ENCODE data around the gene MAGI1. TPM values are rescaled to one million over a fixed set of nuclear protein-coding genes. Genes with fewer than 3 reads are reported as not detected.
A peak's percentile ranks its signal among the peaks of the same experiment; 100 is the strongest.

MAGI1 gene
- total and polyA plus RNA-seq, 12 donors = 5.7 to 58.2 (median 37.7) TPM

DNA sequence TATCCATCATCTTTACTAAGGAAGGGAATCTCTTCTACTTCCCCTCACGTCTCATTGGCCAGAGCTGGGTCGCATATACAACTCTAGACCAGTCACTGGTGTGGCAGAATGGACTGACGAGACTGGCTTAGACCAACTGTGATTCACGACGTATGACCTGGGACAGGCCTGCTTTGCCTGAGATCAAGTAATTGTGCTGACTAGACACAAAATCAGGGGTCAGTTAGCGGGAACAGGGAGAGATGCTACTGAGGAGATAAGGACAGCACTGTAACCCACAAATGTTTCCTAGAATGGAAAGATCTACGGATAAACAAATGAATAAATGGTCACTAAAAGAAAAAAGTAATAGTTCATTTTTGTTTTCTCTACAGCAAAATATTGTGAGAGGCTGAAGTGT is 308.3 kb downstream of the MAGI1 start:
- Histone ChIP-seq H3K9me3 (no peaks in the 10 kb centered on the region), H3K27ac (peak overlapping the region in 4 of 10 donors; percentile 18 to 68 (median 39)), H3K4me3 (no peak overlapping the region), H3K36me3 (no peaks in the 10 kb centered on the region), H3K27me3 (no peaks in the 10 kb centered on the region), H3K4me1 (peaks cover 4 to 44% (median 22%) of the 10 kb centered on the region in 9 donors)
- no peak for ATAC-seq
- WGBS, 2 donors = 96% methylated on average over 7 of the region's 7 CpGs
- intact Hi-C loops (cut with DNase I) = loop anchor here in 8 of 10 donors (5.0 to 10.0 kb wide), 6 partner anchors 58 to 1206 kb away; no protein-coding TSS in a partner anchor
- no peak for DNase-seq
- TF ChIP-seq, protein P1, sequence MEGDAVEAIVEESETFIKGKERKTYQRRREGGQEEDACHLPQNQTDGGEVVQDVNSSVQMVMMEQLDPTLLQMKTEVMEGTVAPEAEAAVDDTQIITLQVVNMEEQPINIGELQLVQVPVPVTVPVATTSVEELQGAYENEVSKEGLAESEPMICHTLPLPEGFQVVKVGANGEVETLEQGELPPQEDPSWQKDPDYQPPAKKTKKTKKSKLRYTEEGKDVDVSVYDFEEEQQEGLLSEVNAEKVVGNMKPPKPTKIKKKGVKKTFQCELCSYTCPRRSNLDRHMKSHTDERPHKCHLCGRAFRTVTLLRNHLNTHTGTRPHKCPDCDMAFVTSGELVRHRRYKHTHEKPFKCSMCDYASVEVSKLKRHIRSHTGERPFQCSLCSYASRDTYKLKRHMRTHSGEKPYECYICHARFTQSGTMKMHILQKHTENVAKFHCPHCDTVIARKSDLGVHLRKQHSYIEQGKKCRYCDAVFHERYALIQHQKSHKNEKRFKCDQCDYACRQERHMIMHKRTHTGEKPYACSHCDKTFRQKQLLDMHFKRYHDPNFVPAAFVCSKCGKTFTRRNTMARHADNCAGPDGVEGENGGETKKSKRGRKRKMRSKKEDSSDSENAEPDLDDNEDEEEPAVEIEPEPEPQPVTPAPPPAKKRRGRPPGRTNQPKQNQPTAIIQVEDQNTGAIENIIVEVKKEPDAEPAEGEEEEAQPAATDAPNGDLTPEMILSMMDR (IDR thresholded peaks at IDR 0.05) = no peak

DNA sequence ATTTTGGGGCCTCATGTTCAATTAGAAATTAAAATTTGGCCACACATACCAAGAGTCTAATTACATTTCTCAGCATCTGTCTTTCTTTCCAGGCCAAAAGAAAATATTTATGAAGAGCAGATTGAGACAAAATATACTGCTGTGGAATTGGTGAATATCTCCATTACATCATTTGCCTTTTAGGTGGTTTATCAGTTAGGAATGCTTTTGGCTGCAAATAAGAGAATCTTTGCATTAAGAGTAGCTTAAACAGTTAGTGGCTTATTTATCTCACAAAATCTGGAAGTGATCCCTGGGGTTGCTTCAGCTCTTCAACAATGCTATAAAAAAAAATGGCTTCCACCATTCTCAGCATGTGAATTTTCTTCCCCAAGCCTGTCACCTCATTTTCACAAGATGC is 308.7 kb downstream of the MAGI1 start:
- Histone ChIP-seq H3K9me3 (no peaks in the 10 kb centered on the region), H3K27me3 (no peaks in the 10 kb centered on the region), H3K36me3 (no peaks in the 10 kb centered on the region), H3K27ac (peak overlapping the region in 7 of 10 donors; percentile 9 to 68 (median 24)), H3K4me1 (peaks cover 4 to 44% (median 22%) of the 10 kb centered on the region in 9 donors), H3K4me3 (no peak overlapping the region)
- intact Hi-C loops (cut with DNase I) = loop anchor here in 9 of 10 donors (5.0 to 10.0 kb wide), 8 partner anchors 58 to 1205 kb away; no protein-coding TSS in a partner anchor
- DNase-seq (no peak), ATAC-seq (no peak)
- TF ChIP-seq, protein P1 (IDR thresholded peaks at IDR 0.05) = no peak

DNA sequence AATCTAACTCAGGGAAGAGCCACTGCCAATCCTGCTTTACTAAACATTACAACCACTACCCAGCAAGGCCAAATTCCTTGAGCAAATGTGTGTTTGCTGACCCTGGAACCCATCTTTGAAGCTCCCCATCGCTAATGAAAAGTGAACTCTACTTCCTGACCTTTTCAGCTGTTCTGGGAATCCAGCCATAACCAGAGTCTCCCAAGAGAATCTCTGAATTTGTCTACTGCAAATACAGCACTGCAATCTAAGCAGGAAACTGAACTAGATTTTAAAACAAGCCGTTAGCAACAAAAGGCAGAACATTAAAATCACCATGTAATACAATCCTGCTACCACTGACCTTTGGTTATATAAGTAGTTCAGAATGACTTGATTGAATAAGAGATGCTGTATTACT is 309.2 kb downstream of the MAGI1 start:
- Histone ChIP-seq H3K27ac (peak overlapping the region in 9 of 10 donors; percentile 9 to 68 (median 37)), H3K4me1 (peaks cover 4 to 44% (median 22%) of the 10 kb centered on the region in 9 donors), H3K9me3 (no peaks in the 10 kb centered on the region), H3K27me3 (no peaks in the 10 kb centered on the region), H3K36me3 (no peaks in the 10 kb centered on the region), H3K4me3 (no peak overlapping the region)
- 6 to 8% methylated on average over 2 of the region's 2 CpGs for WGBS, 2 donors
- DNase-seq (peak in 1 of 2 donors; percentile 84), ATAC-seq (peak; percentile 68 to 87 (median 84))
- intact Hi-C loops (cut with DNase I) = loop anchor here in 4 of 10 donors (5.0 to 10.0 kb wide), 4 partner anchors 285 to 1197 kb away; no protein-coding TSS in a partner anchor
- TF ChIP-seq, protein P1 (IDR thresholded peaks at IDR 0.05) = no peak

DNA sequence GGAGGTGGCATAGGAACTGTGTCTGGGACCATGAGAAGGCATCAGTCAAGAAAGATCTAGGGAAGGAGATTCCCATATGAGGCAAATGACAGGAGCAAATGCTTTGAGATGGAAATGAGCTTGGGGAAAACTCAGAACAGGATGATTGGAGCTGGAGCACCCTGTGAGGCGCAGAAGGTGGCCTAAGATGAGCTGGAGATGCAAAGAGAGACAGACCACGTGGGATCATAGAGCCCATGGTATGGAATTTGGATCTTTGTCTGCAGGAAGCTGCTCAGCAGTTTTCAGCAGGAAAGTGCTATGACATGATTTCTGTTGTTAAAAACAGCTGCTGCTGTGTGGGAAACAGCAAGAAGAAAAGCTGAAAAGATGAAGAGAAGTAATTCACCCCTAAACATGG is 310.6 kb downstream of the MAGI1 start:
- H3K4me1 ChIP-seq = peaks cover 4 to 44% (median 22%) of the 10 kb centered on the region in 9 donors
- no peaks in the 10 kb centered on the region for H3K27me3 ChIP-seq
- H3K36me3 ChIP-seq = no peaks in the 10 kb centered on the region
- ATAC-seq (no peak), DNase-seq (no peak)
- intact Hi-C loops (cut with DNase I) = loop anchor here in 4 of 10 donors (5.0 to 10.0 kb wide), 4 partner anchors 283 to 1196 kb away; no protein-coding TSS in a partner anchor
- H3K4me3 ChIP-seq = no peak overlapping the region
- no peaks in the 10 kb centered on the region for H3K9me3 ChIP-seq
- peak overlapping the region in 1 of 10 donors; percentile 5 for H3K27ac ChIP-seq
- WGBS, 2 donors = 63 to 67% methylated on average over 2 of the region's 2 CpGs
- TF ChIP-seq, protein P1 (IDR thresholded peaks at IDR 0.05) = no peak
